Kidney glomerular epithelial cell (primary cell): ENCODE measurements around the gene TMEM171.

Experiments used
- DNase-seq: peaks from one replicate; lab custom pipeline; 2025; lab: John Stamatoyannopoulos, UW

TMEM171 gene

DNA sequence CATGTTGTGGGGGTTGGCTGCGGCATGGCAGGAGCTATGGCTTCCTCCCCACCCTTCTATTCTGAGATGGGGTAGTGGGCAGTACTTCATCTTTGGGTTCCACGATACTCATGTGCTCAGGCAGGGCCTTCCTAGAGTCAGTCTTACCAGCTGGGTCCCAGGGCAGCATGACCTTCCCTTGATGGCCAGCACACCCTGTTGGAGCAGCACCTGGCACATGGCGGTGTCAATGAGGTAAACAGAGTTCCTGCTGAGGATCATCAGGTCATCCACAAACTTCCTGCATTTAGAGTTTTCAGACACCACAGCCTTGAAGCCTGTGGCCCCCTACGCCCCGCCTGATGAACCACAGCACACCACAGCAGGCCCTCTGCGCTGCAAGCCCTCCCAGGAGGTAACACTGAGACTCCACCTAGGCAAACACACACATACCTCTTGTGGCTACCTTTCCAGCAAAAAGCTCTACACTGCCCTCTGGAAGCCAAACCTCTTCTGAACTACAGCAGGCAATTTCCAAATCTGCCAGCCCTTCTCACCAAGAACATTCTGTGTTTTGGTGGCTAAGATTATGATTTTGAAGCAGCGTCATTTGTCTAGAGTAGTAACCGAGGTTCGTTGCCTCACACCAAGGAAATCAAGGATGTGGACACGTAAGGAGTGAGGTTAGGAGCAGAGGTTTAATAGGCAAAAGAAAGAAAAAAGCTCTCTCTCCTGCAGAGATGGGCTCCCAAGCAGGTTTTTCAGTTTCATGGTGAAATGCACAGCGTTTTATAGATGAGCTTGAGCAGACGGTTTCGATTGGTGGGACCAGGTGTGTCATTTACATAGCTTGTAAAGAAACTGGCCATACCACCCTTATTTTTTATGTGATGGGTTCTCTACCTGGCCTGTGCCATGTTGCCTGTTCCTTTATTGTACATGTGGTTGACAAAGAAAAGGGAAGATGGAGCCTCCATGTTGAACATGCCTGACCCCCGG is 32.3 kb downstream of the TMEM171 start:
- no peak for DNase-seq

GRCh38 chr5:73153513-73153912 is 33.1 kb downstream of the TMEM171 start:
- DNase-seq: no peak

DNA sequence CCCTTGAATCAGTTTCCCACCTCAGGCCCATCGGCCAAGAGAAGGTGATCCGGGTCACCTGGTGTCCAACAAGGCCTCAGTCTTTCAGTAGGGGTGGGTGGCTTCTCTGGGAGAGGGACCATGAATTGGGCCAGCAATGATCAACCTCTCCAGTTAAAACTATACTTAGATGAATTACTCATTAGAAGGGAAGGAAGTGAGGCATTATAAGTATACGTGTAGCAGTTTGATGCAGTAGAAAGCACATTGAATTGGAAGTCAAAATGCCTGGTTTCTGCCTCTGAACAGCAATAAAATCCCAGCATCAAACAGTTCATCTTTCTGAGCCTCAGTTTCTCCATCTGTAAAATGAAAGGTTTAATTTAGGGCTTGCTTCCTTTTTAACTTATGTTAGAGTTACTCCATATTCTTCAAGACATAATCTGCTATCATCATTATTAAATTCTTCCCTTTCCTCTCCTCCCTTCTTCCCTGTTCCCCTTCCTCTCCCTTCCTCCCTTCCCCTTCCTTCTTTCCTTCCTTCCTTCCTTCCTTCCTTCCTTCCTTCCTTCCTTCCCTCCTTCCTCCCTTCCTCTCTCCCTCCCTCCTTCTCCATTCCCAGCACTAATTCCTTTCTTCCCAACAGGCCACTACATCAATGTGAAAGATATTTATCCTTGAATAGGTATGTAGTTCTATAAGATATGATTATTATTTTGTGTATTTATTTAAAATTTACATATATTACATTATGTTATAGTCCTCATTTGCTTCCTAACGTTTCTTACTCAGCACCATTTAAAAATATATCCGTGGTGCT is 34.0 kb downstream of the TMEM171 start:
- peak; percentile 18 for DNase-seq

GRCh38 chr5:73155271-73156222 is 35.2 kb downstream of the TMEM171 start:
- DNase-seq: no peak

- DNase-seq: no peak
Measured at GRCh38 chr5:73157414-73158303, 37.3 kb downstream of the TMEM171 start.

GRCh38 chr5:73158313-73158712 is 37.9 kb downstream of the TMEM171 start:
- DNase-seq: peak; percentile 63

DNA sequence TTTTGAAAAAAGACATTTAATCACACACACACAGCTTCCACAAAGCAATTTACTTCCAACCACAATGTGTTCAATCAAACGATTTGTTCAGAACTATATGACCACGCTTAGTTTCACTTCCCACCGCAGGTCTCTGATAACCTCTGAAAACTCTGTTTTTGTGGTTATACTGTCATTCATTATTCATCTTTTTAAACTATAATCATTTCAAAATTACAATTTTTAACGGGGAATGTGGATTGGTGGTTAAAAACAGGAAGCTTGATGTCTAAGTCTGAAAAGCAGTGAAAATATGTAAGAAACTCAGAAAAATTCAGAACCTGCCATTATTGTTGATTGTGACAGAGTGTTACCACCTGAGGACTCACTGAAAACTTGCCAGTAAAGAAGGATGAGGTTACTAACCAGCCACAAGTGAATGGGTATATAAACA is 39.9 kb downstream of the TMEM171 start:
- DNase-seq: no peak

DNA sequence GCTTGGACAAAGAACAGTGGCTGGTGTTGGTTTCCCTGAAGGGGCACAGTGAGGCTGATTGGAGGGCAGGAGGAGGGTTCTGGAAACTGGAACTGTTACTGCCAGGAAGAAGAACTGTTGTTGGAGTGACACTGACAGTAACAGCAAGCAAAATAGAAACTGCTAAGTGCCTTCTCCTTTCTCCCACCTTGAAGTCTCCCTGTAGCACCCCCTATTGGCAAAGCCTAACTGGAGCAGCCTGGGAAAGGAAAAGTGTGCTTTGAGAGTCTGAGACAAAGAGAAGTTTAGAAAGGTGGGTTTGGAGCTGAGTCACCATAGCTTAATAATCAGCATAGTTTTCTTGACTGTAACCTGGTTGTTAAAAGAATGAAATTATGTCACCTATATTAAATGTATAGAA is 50.1 kb downstream of the TMEM171 start:
- peak; percentile 12 for DNase-seq

DNA sequence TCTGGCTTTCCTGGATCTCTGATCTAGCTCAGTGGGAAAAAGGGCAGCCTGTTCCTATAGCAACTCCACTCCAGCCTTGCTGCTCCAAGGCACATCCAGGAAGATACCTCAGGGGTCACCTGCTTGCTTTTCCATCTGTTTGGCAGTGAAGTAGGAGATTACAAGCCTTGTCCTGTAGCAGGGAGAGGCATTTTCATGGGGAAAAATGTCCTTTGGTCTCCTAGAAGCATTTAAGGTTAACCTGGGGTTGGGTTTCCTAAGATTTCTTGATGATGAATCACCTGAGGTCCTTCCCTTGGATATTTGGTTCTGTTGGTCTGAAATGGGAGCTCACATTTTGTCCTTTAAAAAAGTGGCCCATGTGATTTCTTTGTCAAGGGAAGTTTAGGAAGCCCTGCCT is 51.1 kb downstream of the TMEM171 start:
- DNase-seq: peak; percentile 7

GRCh38 chr5:73172951-73173350 is 52.6 kb downstream of the TMEM171 start, which contains the start of gene TMEM174:
Gene TMEM174, plus strand, starts transcription at chr5:73173193. Its CDS starts 51 bp downstream, at chr5:73173244.
- no peak for DNase-seq

- DNase-seq: no peak
Measured at GRCh38 chr5:73174100-73174815, 53.9 kb downstream of the TMEM171 start.

DNA sequence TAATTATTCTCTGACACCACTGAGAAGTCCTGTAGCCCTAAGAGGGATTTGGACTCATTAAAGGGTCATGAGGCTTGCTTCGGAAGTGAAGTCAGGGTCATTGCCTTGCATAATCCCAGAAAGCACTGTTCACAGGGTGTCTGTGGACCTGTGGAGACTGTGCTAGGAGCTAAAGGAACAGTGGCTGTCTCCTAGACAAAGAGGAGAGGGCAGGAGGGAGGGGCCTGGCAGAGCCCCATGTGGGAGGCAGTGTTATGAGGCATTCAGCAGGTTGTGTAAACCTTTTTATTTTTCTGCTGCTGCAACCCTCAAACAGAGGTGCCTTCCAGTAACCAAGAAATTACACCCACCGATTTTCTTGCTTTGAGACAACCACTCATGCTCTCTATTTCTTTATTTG is 55.9 kb downstream of the TMEM171 start:
- DNase-seq: no peak

- DNase-seq: no peak
Measured at GRCh38 chr5:73178265-73178664, 57.9 kb downstream of the TMEM171 start.

- no peak for DNase-seq
Measured at GRCh38 chr5:73179730-73180129, 59.4 kb downstream of the TMEM171 start.

- peak; percentile 94 for DNase-seq
Measured at GRCh38 chr5:73180566-73180965, 60.2 kb downstream of the TMEM171 start.
